Measurements from ENCODE around the gene ADNP2. TPM values are rescaled to one million over a fixed set of nuclear protein-coding genes. Genes with fewer than 3 reads are reported as not detected.

ADNP2 gene
- total RNA-seq, 1 experiment from 2014 or later, result 40.5 TPM

DNA sequence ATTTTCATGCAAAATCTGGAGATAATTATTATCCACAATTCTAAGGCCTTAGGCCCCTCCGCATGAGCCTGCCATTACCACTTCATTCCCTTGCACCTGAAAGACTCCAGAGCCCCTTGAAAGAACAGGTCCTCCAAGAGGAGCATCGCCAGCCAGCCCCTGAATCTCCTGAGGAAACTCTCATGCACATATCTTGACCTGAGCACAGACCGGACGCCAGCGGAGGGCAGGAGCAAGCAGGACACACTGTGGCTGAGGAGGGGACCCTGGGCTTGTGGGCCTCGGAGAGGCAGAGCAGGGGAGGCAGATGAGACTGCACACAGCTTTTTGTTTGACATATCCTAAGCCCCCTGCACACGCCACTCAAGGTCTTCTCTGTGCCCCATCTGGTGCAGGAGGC lies 13.6 kb upstream of the ADNP2 start:
- no peaks in the 10 kb centered on the region for H3K36me3 ChIP-seq (ENCODE audit: control insufficient read depth, insufficient read depth, low read length)
- no peak for DNase-seq (ENCODE audit: low read depth, low spot score)
- in situ Hi-C loops (cut with HindIII; ENCODE audit: low pct_unique_long_range_greater_than_20kb, low sequenced_read_pairs), result no loop called here
- TF ChIP-seq, protein P1, sequence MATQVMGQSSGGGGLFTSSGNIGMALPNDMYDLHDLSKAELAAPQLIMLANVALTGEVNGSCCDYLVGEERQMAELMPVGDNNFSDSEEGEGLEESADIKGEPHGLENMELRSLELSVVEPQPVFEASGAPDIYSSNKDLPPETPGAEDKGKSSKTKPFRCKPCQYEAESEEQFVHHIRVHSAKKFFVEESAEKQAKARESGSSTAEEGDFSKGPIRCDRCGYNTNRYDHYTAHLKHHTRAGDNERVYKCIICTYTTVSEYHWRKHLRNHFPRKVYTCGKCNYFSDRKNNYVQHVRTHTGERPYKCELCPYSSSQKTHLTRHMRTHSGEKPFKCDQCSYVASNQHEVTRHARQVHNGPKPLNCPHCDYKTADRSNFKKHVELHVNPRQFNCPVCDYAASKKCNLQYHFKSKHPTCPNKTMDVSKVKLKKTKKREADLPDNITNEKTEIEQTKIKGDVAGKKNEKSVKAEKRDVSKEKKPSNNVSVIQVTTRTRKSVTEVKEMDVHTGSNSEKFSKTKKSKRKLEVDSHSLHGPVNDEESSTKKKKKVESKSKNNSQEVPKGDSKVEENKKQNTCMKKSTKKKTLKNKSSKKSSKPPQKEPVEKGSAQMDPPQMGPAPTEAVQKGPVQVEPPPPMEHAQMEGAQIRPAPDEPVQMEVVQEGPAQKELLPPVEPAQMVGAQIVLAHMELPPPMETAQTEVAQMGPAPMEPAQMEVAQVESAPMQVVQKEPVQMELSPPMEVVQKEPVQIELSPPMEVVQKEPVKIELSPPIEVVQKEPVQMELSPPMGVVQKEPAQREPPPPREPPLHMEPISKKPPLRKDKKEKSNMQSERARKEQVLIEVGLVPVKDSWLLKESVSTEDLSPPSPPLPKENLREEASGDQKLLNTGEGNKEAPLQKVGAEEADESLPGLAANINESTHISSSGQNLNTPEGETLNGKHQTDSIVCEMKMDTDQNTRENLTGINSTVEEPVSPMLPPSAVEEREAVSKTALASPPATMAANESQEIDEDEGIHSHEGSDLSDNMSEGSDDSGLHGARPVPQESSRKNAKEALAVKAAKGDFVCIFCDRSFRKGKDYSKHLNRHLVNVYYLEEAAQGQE (IDR thresholded peaks at IDR 0.05; ENCODE audit: insufficient read depth in 1 of 2, low read depth in 2 of 2, low read length in 1 of 2), result no peak
- TF ChIP-seq POLR2AphosphoS5 (IDR thresholded peaks at IDR 0.05; ENCODE audit: low read depth, low read length) (no peak), CTCF (IDR thresholded peaks at IDR 0.05) (no peak), SIN3A (IDR thresholded peaks at IDR 0.05; ENCODE audit: borderline replicate concordance, insufficient read depth, low read depth, low read length) (no peak)
- peaks cover 5% of the 10 kb centered on the region; the same call in 1 of the 2 replicates for H3K9me3 ChIP-seq (ENCODE audit: control insufficient read depth, insufficient read depth, low read depth, low read length)
- POLR2A ChIA-PET, result no interaction called here
- H3K27me3 ChIP-seq (ENCODE audit: control insufficient read depth, insufficient read depth, low read length), result no peaks in the 10 kb centered on the region
- intact Hi-C loops (cut with micrococcal nuclease; ENCODE audit: unreplicated experiment), result no loop called here
- CTCF ChIA-PET, result interaction anchor here (0.7 kb wide), 1 partner anchor 12 kb away, joined by 3 read pairs; no protein-coding TSS in a partner anchor
- no peak overlapping the region for H3K27ac ChIP-seq (ENCODE audit: low read length)
- no peaks in the 10 kb centered on the region for H3K4me1 ChIP-seq (ENCODE audit: control insufficient read depth, insufficient read depth, low read length)
- no peak for ATAC-seq
- no TSS peak for BruUV-seq (replicated peaks)
- H3K4me3 ChIP-seq (ENCODE audit: low read depth in 2 of 2, low read length in 2 of 2), result no peak overlapping the region

DNA sequence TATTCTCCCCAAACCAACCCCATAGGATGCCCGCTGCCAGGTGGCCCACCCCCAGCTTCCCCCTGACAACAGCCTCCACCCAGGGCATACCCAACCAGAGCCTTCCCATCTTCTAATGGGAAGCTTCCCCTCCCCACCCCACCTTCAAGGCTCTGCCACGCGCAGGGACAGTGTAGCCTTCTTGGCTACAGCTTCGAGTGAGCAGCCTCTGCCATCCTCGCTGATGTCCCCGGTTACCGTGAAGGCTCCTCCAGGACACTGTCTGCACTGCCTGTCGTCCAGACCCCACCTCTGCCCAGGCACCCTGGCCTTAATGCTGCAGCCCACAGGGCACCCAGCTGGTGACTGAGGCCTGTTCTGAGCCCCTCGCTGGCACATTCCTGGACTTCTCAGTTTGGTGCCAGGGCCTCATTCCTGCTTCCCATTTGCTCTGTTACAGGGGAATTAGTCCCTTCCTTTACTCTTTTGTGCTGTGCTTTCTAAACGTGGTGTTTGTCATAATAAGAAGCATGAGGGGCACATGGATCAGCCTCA lies 13.0 kb upstream of the ADNP2 start:
- Histone ChIP-seq H3K27me3 (ENCODE audit: control insufficient read depth, insufficient read depth, low read length) (no peaks in the 10 kb centered on the region), H3K4me3 (ENCODE audit: low read depth in 2 of 2, low read length in 2 of 2) (no peak overlapping the region), H3K36me3 (ENCODE audit: control insufficient read depth, insufficient read depth, low read length) (no peaks in the 10 kb centered on the region), H3K9me3 (ENCODE audit: control insufficient read depth, insufficient read depth, low read depth, low read length) (peaks cover 6% of the 10 kb centered on the region; the same call in 1 of the 2 replicates), H3K4me1 (ENCODE audit: control insufficient read depth, insufficient read depth, low read length) (no peaks in the 10 kb centered on the region), H3K27ac (ENCODE audit: low read length) (no peak overlapping the region)
- DNase-seq (ENCODE audit: low read depth, low spot score) (no peak), ATAC-seq (peak; percentile 59)
- in situ Hi-C loops (cut with HindIII; ENCODE audit: low pct_unique_long_range_greater_than_20kb, low sequenced_read_pairs) (no loop called here), intact Hi-C loops (cut with micrococcal nuclease; ENCODE audit: unreplicated experiment) (no loop called here)
- TF ChIP-seq CTCF (IDR thresholded peaks at IDR 0.05), result no peak
- TF ChIP-seq SIN3A (IDR thresholded peaks at IDR 0.05; ENCODE audit: borderline replicate concordance, insufficient read depth, low read depth, low read length), result no peak
- TF ChIP-seq POLR2AphosphoS5 (IDR thresholded peaks at IDR 0.05; ENCODE audit: low read depth, low read length), result no peak
- TF ChIP-seq, protein P1 (IDR thresholded peaks at IDR 0.05; ENCODE audit: insufficient read depth in 1 of 2, low read depth in 2 of 2, low read length in 1 of 2), result no peak
- TF ChIP-seq TCF7L2 (IDR thresholded peaks at IDR 0.05; ENCODE audit: low read depth, low read length), result no peak
- BruUV-seq (replicated peaks), result no TSS peak
- POLR2A ChIA-PET, result no interaction called here
- CTCF ChIA-PET, result interaction anchor here (0.7 kb wide), 1 partner anchor 13 kb away, joined by 3 read pairs; no protein-coding TSS in a partner anchor
